NCI-H69 (cell line): ENCODE measurements around the gene ARMC12.
"Not testable (repeated sequence)": the region's sequence is repeated elsewhere in the genome, so short reads cannot be mapped to it uniquely, and the experiment has no call there.

Experiments used
- DNase-seq: peaks from one replicate; lab custom pipeline; 2025; lab: John Stamatoyannopoulos, UW

The ARMC12 gene

DNA sequence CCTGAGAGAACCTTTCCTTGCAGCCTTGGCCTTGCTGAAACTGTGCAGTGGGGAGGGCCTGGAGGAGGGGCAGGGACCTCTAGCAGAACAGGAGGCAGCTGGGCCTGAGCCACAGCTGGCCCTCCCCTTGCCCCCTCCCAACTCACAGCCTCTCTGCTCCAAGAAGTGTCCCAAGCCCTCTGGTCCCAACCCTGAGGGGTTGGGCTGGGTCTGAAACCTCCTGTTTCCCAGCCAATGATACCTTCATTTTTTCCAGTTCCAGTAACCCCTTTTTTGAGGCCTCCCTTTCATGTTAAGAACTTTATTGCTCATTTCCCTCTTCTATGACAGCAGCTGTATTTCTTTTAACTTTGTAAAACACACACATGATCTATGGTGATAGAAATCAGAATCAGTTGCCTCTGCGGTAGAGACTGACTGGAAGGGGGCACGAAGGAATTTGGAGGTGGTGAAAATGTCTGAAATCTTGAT lies 17.9 kb upstream of the ARMC12 start:
- DNase-seq: no peak

DNA sequence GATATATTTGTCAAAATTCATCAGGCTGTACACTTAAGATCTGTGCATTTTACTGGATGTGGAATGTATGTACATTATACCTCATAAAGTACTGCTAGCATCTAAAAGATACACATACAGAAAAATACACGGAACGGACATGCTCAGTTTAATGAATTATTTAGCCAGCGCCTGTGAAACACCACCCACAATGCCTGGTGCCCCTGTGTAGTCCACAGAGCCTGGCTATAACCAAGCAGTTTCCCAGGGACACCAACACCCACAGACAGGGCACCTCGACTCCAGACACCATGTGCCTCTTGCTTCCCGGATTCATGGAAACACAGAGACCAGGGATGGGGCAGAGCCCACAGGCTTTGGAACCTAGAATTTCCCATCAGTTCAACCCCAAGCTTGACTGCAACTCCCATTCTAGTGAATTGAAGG lies 17.4 kb upstream of the ARMC12 start:
- DNase-seq: no peak

GRCh38 chr6:35719830-35720733 lies 16.8 kb upstream of the ARMC12 start:
- DNase-seq: peak; percentile 17

- no peak for DNase-seq
Observed at GRCh38 chr6:35722121-35722761, 14.6 kb upstream of the ARMC12 start.

DNA sequence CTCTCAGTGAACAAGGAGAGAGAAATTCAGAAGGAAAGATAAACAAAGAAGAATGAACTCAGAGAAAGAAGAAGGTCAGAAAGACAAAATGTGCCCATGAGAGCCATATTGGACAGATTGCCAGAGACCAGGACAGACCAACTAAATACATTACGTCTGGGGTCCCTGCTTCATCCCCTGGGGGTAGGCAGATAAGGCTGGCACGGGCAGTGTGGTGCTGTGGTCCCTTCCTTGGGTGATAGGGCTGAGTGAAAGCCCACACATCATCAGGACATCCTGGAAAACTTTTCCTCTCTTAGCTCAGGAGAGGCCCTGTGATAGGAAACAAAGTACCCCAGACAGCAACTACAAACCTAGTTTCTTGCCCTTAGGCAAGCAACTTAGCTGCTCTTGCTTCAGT lies 13.2 kb upstream of the ARMC12 start:
- no peak for DNase-seq

- DNase-seq: no peak
Observed at GRCh38 chr6:35724059-35724458, 12.8 kb upstream of the ARMC12 start.

DNA sequence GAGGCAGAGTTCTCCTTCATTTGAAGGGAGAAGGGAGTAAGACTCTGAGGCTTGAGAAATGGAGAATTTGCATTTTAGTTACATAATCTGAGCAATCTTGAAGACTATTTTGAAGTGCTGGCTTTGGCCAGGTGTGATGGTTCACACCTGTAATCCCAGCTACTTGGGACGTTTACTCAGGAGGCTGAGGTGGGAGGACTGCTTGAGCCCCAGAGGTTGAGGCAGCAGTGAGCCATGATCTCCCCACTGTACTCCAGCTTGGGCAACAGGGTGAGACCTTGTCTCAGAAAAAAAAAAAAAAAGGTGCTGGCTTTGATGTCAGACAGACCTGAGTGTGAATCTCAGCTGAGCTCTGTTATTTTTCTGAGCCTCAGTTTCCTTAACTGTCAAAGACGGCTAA lies 12.4 kb upstream of the ARMC12 start:
- no peak for DNase-seq

GRCh38 chr6:35725081-35725708 lies 11.6 kb upstream of the ARMC12 start:
- no peak for DNase-seq

GRCh38 chr6:35725721-35726438 lies 11.0 kb upstream of the ARMC12 start:
- DNase-seq: no peak

DNA sequence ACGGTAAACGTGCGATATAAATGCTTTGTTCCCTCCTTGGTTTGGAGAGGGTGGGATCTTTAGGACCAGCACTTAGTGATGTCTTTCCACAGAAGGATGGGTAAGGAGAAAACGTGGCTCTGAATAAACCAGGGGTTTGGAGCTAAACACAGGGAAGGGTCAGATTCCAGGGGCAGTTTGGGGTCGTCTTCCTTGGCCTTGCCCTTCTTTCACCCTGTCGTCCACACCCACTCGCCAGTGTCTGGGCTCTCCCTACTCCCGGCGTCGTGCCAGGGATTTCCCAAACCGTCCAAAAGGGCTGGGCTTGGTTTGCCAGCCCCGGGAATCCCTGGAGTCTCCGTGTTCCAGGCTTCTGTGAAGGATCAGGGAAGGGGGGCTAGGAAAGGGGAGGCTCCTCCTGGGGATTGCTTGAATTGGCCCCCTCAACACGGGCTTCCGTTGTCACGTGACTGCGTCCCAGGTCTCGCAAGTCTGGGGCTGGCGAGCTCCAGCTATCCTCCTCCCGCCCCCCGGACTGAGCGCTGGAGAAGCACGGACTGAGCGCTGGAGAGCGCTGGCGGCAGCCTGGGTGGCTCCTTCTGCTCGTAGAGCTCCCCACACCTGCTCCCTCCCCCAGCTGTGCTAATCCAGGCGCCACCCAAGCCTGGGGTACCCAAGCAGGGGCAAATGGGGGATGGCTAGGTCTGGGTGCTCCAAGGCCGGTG lies 9.4 kb upstream of the ARMC12 start:
- peak; percentile 79 for DNase-seq

DNA sequence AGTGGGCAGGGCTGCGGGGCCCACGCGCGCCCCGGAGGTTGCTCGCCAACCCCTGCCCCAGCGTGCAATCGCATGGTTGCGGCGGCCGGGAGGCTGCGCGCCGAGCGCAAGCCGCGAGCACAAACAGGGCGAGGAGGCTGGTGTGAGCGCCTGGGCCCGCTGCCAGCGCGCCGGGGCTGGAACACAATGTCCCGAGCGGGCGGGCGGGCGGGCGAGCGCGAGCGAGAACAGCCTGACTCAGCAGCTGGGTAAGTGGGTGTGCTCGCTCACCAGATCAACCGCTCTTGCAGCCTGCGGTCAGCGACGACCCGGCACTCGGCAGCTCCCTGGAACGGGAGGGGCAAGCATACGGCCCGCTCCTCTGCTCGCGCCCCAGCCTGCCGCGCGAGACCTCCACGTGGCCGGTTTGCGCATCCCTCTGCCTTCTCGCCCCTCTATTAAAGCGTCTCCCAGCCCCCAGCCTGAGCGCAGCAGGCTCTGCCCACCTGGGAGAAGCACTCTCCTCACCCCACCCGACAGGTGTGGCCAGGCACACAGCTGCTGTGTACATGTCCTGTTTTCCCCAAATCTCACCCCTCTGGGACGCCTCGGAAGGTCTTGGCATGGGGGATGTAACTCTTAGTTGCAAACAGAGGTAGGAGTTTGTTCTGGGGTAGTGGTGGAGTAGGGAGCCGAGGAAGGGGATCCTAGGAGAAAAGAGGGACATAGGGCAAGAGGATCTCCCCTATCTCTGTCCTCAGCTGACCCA lies 8.7 kb upstream of the ARMC12 start:
- peak; percentile 90 for DNase-seq

- DNase-seq: peak; percentile 23
Observed at GRCh38 chr6:35728683-35729678, 7.9 kb upstream of the ARMC12 start.

DNA sequence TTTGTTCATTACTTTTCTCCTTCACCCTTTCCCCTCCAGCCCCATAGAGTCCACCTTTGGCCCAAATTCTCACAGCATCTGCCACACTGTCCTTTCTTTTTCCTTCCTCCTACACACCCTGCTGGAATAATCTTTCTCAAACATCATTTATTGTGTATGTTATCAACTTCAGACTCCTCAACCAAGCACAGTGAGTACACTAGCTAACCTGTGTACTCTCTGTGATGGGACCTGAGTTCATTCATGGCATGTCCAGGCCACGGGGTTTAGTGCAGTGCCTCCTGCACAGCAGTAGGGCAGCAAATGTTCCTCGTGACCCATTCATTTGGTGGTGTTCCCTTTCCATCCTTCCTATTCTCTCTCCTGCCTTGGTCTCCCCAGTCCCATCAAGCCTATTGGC lies 7.1 kb upstream of the ARMC12 start:
- no peak for DNase-seq

- no peak for DNase-seq
Observed at GRCh38 chr6:35730745-35731413, 6.0 kb upstream of the ARMC12 start.

DNA sequence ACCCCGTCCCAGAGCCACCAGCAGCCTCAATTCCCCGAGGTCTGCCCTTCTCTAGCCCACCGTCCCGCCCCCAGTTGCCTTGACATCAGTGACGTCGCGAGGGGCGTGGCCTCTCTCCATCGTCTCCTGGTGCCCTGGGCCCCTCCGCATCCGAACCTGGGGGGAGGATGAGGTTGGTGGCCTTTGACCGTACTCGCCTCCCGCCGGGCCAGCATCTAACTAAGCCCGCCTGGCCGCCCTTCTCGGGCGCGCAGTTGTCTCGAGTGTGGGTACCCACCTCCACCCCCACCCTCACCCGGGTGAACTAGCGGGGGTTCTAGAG lies 5.5 kb upstream of the ARMC12 start:
- DNase-seq: peak; percentile 86

DNA sequence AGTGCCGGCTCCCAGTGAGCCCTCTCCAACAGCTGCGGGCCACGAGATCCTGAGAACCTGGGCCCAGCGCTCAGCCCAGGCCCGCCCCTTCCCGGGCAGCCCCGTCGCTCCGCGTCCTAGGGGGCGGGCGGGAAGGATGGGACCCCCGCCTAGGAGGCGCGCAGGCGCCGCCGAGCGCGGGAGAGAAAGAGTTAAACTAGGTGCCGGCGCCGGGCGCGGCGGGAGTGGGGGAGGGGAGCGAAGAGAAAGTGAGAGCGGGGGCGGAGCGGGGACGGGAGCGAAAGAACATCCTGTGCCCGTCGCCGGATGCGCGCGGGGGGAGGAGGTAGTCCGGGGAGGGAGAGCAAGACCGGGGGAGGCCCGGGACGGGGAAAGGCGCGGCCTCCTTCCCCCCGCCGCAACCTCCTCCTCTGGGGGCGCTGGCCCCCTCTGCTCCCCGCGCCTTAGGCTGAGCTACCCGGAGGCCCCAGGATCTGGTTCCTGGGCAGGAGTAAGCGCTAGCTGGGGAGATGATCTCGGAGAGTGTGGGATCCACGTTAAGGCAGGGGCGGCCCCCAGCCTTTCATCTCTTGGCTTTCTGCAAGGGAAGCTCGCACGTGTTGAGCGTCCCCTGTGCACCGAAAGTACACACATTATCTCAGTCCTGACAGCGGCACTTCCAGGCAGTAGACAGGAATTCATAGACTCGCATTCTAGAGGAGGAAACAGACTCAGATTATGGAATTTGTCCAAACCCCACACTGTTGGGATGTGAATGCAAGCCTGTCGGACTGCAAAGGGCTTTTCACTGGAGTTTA lies 4.9 kb upstream of the ARMC12 start:
- DNase-seq: peak; percentile 90

- peak; percentile 48 for DNase-seq
Observed at GRCh38 chr6:35733633-35734032, 3.2 kb upstream of the ARMC12 start.

GRCh38 chr6:35734319-35734718 lies 2.5 kb upstream of the ARMC12 start:
- DNase-seq: not testable (repeated sequence)
